HG02571 (cell line): ENCODE data around the gene TNFRSF8.

Source experiments
- ATAC-seq: cut with Tn5 transposase; IDR thresholded peaks from one replicate; pipeline ENCODE4 v1.9.1; 2021; ENCODE audit warnings: mild to moderate bottlenecking, moderate library complexity; ENCODE audit not compliant: unreplicated experiment

TNFRSF8 gene

DNA sequence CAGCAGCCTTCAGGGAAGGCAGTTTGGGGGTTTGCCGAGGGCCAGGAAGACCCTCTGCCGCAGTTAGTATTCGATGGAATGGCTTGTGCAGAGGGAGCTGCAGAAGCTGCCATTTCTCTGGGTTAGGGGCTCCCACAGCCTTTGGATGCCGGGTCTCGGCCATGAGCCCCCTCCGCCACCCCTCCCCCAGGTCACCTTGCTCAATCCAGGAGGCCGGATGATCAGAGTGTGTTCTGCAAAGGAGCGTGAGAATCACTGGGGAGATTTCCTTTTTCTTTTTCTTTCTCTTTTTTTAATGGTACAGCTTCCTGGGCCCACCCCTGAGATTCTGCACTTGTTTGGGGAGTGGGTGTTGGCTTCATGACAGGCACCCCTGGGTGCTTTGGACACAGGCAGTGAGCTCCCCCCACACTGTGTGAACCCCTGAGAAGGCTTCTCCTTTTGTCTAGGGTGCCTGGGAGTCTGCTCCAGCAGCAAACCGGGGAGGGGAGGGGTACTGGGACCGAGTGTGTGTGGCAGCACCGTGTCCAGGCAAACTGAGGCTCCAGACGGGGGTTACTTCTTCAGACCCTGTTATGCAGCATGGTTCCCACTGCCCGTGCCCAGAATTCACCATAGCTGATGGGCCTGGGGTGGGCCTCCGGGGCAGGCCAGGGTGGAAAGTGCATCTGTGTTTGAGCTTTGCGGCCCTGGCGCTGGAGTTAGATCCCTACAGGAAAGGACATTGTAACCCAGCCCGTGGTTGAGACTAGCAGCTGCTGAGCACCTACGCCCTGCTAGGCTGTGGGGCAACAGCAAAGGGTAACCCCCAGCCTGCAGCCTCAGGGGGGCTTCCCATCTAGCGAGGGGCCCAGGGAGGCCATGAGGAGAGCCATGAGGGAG, 122.2 kb downstream of the TNFRSF8 start:
- no peak for ATAC-seq

DNA sequence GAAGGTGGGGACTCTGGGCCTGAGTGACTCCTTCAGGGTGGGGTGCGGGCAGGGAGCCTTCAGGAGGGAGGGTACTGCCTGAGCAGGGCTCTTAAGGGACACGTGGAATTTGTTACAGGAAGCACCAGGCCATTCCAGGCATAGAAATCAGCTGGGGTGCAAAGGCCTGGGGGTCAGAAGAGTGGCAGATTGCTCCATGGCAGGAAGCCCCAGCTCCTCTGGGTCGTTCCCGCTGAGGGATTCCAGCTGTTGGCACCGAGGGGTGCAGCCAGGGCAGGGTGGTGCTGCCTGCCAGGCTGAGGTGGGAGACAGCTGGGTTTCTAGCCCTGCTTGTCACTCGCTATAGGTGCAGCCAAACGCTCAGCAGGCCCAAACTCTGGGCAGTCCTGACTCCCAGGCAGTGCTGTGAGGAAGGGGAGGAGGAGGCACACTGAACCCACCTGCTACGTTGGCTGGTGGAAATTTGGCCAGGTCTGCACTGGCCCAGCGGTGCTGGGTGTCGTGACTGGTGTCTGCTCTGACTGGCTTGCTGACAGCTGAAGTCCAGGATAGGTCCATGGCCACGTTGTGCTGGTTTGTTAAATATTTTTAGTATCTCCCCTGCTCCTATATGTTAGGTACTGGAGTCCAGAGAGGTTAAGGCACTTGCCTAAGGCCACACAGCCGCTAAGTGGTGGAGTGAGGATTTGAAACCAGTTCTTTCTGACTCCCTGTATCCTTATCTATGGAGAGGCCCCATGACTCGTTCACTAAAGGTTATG, 123.0 kb downstream of the TNFRSF8 start:
- no peak for ATAC-seq

DNA sequence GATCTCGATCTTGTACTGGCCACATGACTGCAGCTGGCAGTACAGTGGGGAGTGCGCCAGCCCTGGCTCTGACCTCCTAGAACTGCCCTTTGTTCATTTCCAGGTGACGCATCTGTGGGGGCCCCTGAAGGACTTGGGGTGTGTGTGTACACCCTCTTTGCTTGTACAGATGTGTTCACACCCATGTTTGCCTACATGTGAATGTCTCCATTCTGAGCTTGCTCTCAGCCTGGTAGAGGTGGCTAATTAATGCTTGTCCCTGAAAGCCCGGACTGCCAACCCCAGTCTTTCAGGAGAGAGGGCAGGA, 123.5 kb downstream of the TNFRSF8 start:
- ATAC-seq, result no peak

DNA sequence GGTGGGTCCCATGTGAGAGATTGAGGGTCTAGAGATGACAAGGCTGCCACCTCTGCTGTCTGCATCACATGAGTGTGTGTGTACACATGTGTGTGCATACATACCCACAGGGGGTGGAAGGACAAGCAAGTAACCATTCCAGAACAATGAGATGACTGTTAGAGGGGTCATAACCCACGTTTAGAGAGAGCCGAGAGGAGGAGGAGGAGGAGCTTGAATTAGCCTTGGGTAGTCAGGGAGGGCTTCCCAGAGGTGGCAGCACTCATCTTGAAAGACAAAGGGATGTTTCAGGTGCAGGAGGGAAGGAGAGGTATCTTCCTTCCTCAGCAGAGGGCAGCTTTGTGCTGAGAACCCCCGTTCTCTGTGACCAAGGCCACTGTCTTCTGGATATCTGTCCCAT, 125.0 kb downstream of the TNFRSF8 start:
- no peak for ATAC-seq

DNA sequence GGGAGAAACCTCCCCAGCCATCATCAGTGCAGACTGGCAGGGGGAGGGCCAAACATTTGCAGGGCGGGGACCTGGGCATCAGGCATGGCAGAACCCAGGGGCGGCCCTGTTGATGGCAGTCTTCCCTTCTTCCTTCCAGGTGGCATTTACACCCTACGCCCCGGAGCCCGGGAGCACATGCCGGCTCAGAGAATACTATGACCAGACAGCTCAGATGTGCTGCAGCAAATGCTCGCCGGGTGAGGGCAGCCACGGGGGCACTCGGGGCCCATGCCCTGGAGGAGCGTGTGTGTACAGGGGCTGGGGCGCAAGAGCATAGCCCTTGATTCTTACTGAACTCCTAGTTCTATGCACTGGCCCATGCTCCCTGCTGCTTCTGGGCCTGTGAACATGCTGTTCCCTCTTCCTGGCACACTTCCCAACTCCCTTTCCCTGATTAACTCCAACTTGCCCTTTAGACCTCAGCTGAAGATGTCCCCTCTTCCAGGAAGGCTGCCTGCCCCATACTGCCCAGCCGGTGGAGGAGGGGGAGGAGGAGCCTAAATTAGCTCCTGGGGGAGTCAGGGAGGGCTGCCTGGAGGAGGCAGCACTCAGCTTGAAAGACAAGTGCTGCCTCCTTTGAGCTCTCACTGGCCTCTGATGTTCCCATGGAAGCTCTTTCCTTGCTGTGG, 125.7 kb downstream of the TNFRSF8 start:
- ATAC-seq, result no peak

DNA sequence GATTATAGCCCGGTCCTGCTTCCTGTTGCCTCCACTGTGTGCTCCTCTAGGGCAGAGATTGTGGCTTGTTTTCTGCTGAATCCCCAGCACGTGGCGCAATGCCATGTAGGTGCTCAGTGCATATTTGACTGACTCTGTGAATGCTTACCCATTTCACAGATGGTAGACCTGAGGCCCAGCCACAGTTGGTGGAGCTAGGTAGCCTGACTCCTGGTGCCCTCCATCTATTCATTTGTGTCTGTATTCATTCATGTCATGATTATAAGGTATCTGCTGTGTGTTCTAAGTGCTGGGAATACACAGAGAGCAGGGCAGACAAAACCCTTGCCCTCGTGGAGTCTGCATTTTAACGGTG, 126.2 kb downstream of the TNFRSF8 start:
- no peak for ATAC-seq

DNA sequence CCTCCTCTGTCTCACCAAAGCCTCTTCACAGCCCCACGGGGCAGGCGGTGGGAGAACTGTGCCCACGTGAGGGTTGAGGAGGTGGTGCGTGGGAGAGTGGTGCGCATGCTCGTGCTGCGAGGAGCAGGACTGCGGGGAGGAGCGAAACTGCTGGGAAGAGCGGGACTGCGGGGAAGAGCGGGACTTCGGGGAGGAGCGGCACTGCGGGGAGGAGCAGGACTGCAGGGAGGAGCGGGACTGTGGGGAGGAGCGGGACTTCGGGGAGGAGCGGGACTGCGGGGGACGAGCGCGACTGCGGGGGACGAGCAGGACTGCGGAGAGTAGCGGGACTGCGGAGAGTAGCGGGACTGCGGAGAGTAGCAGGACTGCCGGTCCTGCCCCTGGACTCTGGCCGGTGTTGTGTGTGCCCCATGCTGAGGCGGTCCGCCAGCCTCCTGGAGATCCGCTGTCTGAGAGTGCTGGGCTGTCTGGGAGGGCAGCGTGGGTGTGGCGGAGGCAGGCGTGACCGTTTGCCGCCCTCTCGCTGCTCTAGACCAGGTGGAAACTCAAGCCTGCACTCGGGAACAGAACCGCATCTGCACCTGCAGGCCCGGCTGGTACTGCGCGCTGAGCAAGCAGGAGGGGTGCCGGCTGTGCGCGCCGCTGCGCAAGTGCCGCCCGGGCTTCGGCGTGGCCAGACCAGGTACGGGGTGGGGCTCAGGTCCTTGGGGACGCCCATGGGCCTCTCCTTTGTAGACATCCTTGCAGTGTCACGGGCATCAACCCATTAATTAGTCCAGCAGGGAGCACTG, 128.3 kb downstream of the TNFRSF8 start:
- ATAC-seq, result no peak
